SK-N-SH (cell line): Measurements from ENCODE around the gene FOXG1. TPM values are rescaled to one million over a fixed set of nuclear protein-coding genes. Genes with fewer than 3 reads are reported as not detected.

Source experiments
- CTCF ChIA-PET: fragments of 300-600, 350-600 bp; formaldehyde crosslinking; extraction: SDS; loops from one replicate; lab custom pipeline; 2021; lab: Yijun Ruan, JAX
- POLR2A ChIA-PET: fragments of 350-600 bp; sonication (Branson Sonifier 250); formaldehyde crosslinking; extraction: SDS; loops from one replicate; lab custom pipeline; 2020; ENCODE audit warnings: antibody characterized with exemption, inconsistent platforms; lab: Yijun Ruan, JAX
- DNase-seq: peaks from one replicate; pipeline ENCODE4 v3.0.0; 2012
- H2AFZ ChIP-seq: fragments of 200-600 bp; sonication (generic); 2 replicates; pipeline ENCODE4 v1.8.1; 2016; ENCODE audit warnings: antibody characterized with exemption, mild to moderate bottlenecking, low read depth
- H3F3A ChIP-seq: fragments of 200-600 bp; sonication (generic); replicated peaks from 2 replicates; pipeline ENCODE3; 2016; ENCODE audit warnings: antibody characterized with exemption, mild to moderate bottlenecking; ENCODE audit not compliant: insufficient read depth
- H3K27ac ChIP-seq, 2 experiments: fragments of 200-500 bp in 1 of 2; fragments of 200-600 bp in 1 of 2; sonication (Bioruptor generic) in 1 of 2; sonication (generic), shearing (Covaris generic) in 1 of 2; 2 replicates each; pipeline versions ENCODE4 v1.5.1 to v1.6.1; 2014 to 2016; ENCODE audit warnings: low read depth in 2 of 2, inconsistent platforms in 1 of 2, low read length in 1 of 2, mild to moderate bottlenecking in 1 of 2, mixed read lengths in 1 of 2
- H3K27me3 ChIP-seq: fragments of 200-600 bp; sonication (generic), shearing (Covaris generic); 2 replicates; pipeline ENCODE4 v1.6.1; 2016; ENCODE audit warnings: mixed run types; ENCODE audit not compliant: insufficient read depth
- H3K36me3 ChIP-seq, 2 experiments: fragments of 200-500 bp in 1 of 2; fragments of 200-600 bp in 1 of 2; sonication (Bioruptor generic) in 1 of 2; sonication (generic) in 1 of 2; replicated peaks in 1 of 2; 2 replicates each; pipeline versions ENCODE3 to v1.5.1; 2014 to 2016; ENCODE audit warnings: low read length in 1 of 2, mild to moderate bottlenecking in 1 of 2; ENCODE audit not compliant: insufficient read depth in 2 of 2, control insufficient read depth in 1 of 2
- H3K4me1 ChIP-seq, 2 experiments: fragments of 200-500 bp in 1 of 2; fragments of 200-600 bp in 1 of 2; sonication (Bioruptor generic) in 1 of 2; sonication (generic), shearing (Covaris generic) in 1 of 2; 2 replicates each; pipeline versions ENCODE4 v1.5.1 to v1.6.1; 2014 to 2016; ENCODE audit warnings: low read depth in 1 of 2, low read length in 1 of 2, mixed run types in 1 of 2; ENCODE audit not compliant: insufficient read depth in 2 of 2, control insufficient read depth in 1 of 2
- H3K4me2 ChIP-seq: fragments of 200-600 bp; sonication (generic), shearing (Covaris generic); 2 replicates; pipeline ENCODE4 v1.6.1; 2017; ENCODE audit warnings: mixed run types
- H3K4me3 ChIP-seq, 2 experiments: fragments of 200-500 bp in 1 of 2; fragments of 200-600 bp in 1 of 2; sonication (Bioruptor generic) in 1 of 2; sonication (generic), shearing (Covaris generic) in 1 of 2; 2 replicates each; pipeline versions ENCODE4 v1.5.1 to v1.8.1; 2014 to 2016; ENCODE audit warnings: low read depth in 2 of 2, inconsistent platforms in 1 of 2, low read length in 1 of 2, mild to moderate bottlenecking in 1 of 2, mixed read lengths in 1 of 2, moderate library complexity in 1 of 2
- H3K79me2 ChIP-seq: fragments of 200-600 bp; sonication (generic); 2 replicates; pipeline ENCODE4 v1.8.1; 2017; ENCODE audit warnings: mild to moderate bottlenecking; ENCODE audit not compliant: insufficient read depth
- H3K9ac ChIP-seq: fragments of 200-600 bp; sonication (generic); 2 replicates; pipeline ENCODE4 v1.6.1; 2017; ENCODE audit warnings: mixed run types
- H3K9me2 ChIP-seq: fragments of 200-600 bp; sonication (generic); 2 replicates; pipeline ENCODE4 v1.6.1; 2017; ENCODE audit warnings: mixed run types
- H3K9me3 ChIP-seq: fragments of 200-600 bp; sonication (generic); 2 replicates; pipeline ENCODE4 v1.6.1; 2017; ENCODE audit warnings: mixed run types, mild to moderate bottlenecking, moderate library complexity
- H4K20me1 ChIP-seq: fragments of 200-600 bp; sonication (generic); 2 replicates; pipeline ENCODE4 v1.6.1; 2017; ENCODE audit warnings: mild to moderate bottlenecking, mixed run types; ENCODE audit not compliant: insufficient read depth
- CHD2 ChIP-seq: fragments of 150-350 bp; IDR thresholded peaks from 2 replicates; pipeline ENCODE4 v1.6.1; 2018; ENCODE audit warnings: low read length; ENCODE audit not compliant: partially characterized antibody
- CTCF ChIP-seq: fragments of 200-600 bp; sonication (generic); IDR thresholded peaks from 2 replicates; pipeline ENCODE4 v1.6.1; 2017; ENCODE audit warnings: antibody characterized with exemption, mild to moderate bottlenecking, moderate library complexity
- EZH2phosphoT487 ChIP-seq: fragments of 200-600 bp; sonication (generic); IDR thresholded peaks from 2 replicates; pipeline ENCODE4 v1.6.1; 2017; ENCODE audit warnings: low read depth, mixed run types, mild to moderate bottlenecking, antibody characterized with exemption, moderate library complexity, borderline replicate concordance
- JUND ChIP-seq: IDR thresholded peaks from 2 replicates; pipeline ENCODE4 v1.4.0; 2012
- MXI1 ChIP-seq: IDR thresholded peaks from 2 replicates; pipeline ENCODE4 v1.6.1; 2012; ENCODE audit warnings: mild to moderate bottlenecking, low read depth, low read length, improper control_type of control experiment
- RAD21 ChIP-seq: IDR thresholded peaks from 2 replicates; pipeline ENCODE4 v1.6.1; 2012; ENCODE audit warnings: mild to moderate bottlenecking, low read length
- RFX5 ChIP-seq: IDR thresholded peaks from 2 replicates; pipeline ENCODE4 v1.6.1; 2012; ENCODE audit warnings: mild to moderate bottlenecking, improper control_type of control experiment, low read length
- RXRA ChIP-seq: IDR thresholded peaks from 2 replicates; pipeline ENCODE4 v1.4.0; 2012; ENCODE audit warnings: low read depth, mild to moderate bottlenecking, borderline replicate concordance
- SMC3 ChIP-seq: IDR thresholded peaks from 2 replicates; pipeline ENCODE4 v1.6.1; 2012; ENCODE audit warnings: low read depth, low read length, improper control_type of control experiment
- TAF1 ChIP-seq: IDR thresholded peaks from 2 replicates; pipeline ENCODE4 v1.6.1; 2012; ENCODE audit warnings: low read depth, mild to moderate bottlenecking, low read length, moderate library complexity, borderline replicate concordance
- TEAD4 ChIP-seq: IDR thresholded peaks from 2 replicates; pipeline ENCODE4 v1.4.0; 2012; ENCODE audit warnings: mild to moderate bottlenecking, borderline replicate concordance; ENCODE audit not compliant: insufficient read depth
- USF1 ChIP-seq: IDR thresholded peaks from 2 replicates; pipeline ENCODE4 v1.4.0; 2012; ENCODE audit warnings: low read depth, borderline replicate concordance
- USF2 ChIP-seq: fragments of 150-350 bp; IDR thresholded peaks from 2 replicates; pipeline ENCODE4 v1.6.1; 2017; ENCODE audit warnings: antibody characterized with exemption, low read length, low read depth, borderline replicate concordance
- WGBS: methylation state at CpG from one replicate; pipeline ENCODE4 v1.1.6; 2017; ENCODE audit warnings: low lambda C conversion rate; 5-methylcytosine and 5-hydroxymethylcytosine counted together
- polyA plus RNA-seq, 3 experiments: library from polyadenylated mRNA; depleted of rRNA; stranded (reverse); fragments of >200 nt; gene quantifications; 2 replicates each; pipeline ENCODE4 v1.2.3, GENCODE V29; 2012

Gene FOXG1
- polyA plus RNA-seq, 1 of the 3 experiments (the other 2 are of a cell fraction) = not detected

- WGBS = 4% methylated on average over 9 of the region's 9 CpGs
- POLR2A ChIA-PET = no interaction called here
- H3K27me3 ChIP-seq = peaks cover 55% of the 10 kb centered on the region
Observed at GRCh38 chr14:28754209-28754985, 12.2 kb upstream of the FOXG1 start.

GRCh38 chr14:28755198-28755815 is 11.3 kb upstream of the FOXG1 start:
- WGBS = 12% methylated on average over 14 of the region's 14 CpGs
- POLR2A ChIA-PET = no interaction called here
- TF ChIP-seq CHD2 (no peak), USF1 (no peak), CTCF (no peak), MXI1 (no peak), TEAD4 (no peak), USF2 (no peak), EZH2phosphoT487 (no peak), JUND (no peak), RFX5 (no peak)
- TF ChIP-seq, all 33 proteins: peak for 0
- no peak overlapping the region for H2AFZ ChIP-seq
- peaks cover 4% of the 10 kb centered on the region for H3F3A ChIP-seq
- H3K36me3 ChIP-seq = no peaks in the 10 kb centered on the region
- no peaks in the 10 kb centered on the region for H3K9me2 ChIP-seq
- no peaks in the 10 kb centered on the region; a peak in 1 of 4 replicates for H3K4me1 ChIP-seq
- no peak for DNase-seq
- no peak overlapping the region for H3K4me3 ChIP-seq
- no peaks in the 10 kb centered on the region for H4K20me1 ChIP-seq
- peaks cover 64% of the 10 kb centered on the region for H3K27me3 ChIP-seq
- H3K27ac ChIP-seq = no peak overlapping the region
- H3K79me2 ChIP-seq = no peaks in the 10 kb centered on the region
- H3K9me3 ChIP-seq = no peaks in the 10 kb centered on the region
- H3K9ac ChIP-seq = no peak overlapping the region
- no peak overlapping the region for H3K4me2 ChIP-seq
- CTCF ChIA-PET = interaction anchor here (0.6 to 2.8 kb wide), 15 partner anchors 9 to 1688 kb away, joined by 3 to 15 read pairs (median 3); partner anchors contain the start of gene FOXG1

More at GRCh38 chr14:28754209-28754985, 12.2 kb upstream of the FOXG1 start:
- H2AFZ ChIP-seq = no peak overlapping the region
- TF ChIP-seq CTCF = peak; percentile 93
- TF ChIP-seq RXRA = no peak
- peak; percentile 42 for TF ChIP-seq SMC3
- TF ChIP-seq TAF1 = no peak
- TF ChIP-seq RAD21 = peak; percentile 77
- H3K79me2 ChIP-seq = no peaks in the 10 kb centered on the region
- H3K9me3 ChIP-seq = no peaks in the 10 kb centered on the region
- no peaks in the 10 kb centered on the region for H4K20me1 ChIP-seq
- peak; percentile 58 for DNase-seq
- peak overlapping the region in 1 of 2 experiments; percentile 33; a peak in 1 of 4 replicates for H3K4me3 ChIP-seq
- H3K4me2 ChIP-seq = no peak overlapping the region
- H3K36me3 ChIP-seq = no peaks in the 10 kb centered on the region
- H3K4me1 ChIP-seq = no peaks in the 10 kb centered on the region; a peak in 1 of 4 replicates
- H3K9ac ChIP-seq = no peak overlapping the region
- no peaks in the 10 kb centered on the region for H3K9me2 ChIP-seq
- H3F3A ChIP-seq = peaks cover 4% of the 10 kb centered on the region
- H3K27ac ChIP-seq = no peak overlapping the region
- CTCF ChIA-PET = interaction anchor here (0.6 to 1.7 kb wide), 14 partner anchors 8 to 1689 kb away, joined by 3 to 5 read pairs (median 3); no protein-coding TSS in a partner anchor
